Transverse colon (tissue), 4 donors: ENCODE measurements around the gene COPZ1. TPM values are rescaled to one million over a fixed set of nuclear protein-coding genes. Genes with fewer than 3 reads are reported as not detected.

Experiments
- DNase-seq: peaks from one replicate; pipeline ENCODE4 v3.0.0-alpha.2; 2019
- H3K27ac ChIP-seq, 4 donors: fragments of 200-600 bp; sonication (generic); 2 replicates each; pipeline ENCODE4 v1.5.1; 2016 to 2018; ENCODE audit warnings: inconsistent platforms in 4 of 4
- H3K27me3 ChIP-seq: fragments of 200-600 bp; sonication (generic); 2 replicates; pipeline ENCODE4 v1.5.1; 2017; ENCODE audit warnings: inconsistent platforms
- H3K36me3 ChIP-seq, 4 donors: fragments of 200-600 bp; sonication (generic); 2 replicates each; pipeline ENCODE4 v1.5.1; 2017 to 2019; ENCODE audit warnings: inconsistent platforms in 4 of 4
- H3K4me1 ChIP-seq, 4 donors: fragments of 200-600 bp; sonication (generic); 2 replicates each; pipeline ENCODE4 v1.5.1; 2017 to 2020; ENCODE audit warnings: inconsistent platforms in 4 of 4
- H3K4me3 ChIP-seq, 4 donors: fragments of 200-600 bp; sonication (generic); 1 replicate in 1 of 4; 2 replicates in 3 of 4; pipeline versions ENCODE4 v1.5.1 to v1.6.1; 2017 to 2019; ENCODE audit warnings: inconsistent platforms in 4 of 4
- H3K9me3 ChIP-seq, 2 donors: fragments of 200-600 bp; sonication (generic); 2 replicates each; pipeline ENCODE4 v1.5.1; 2017 to 2019; ENCODE audit warnings: inconsistent platforms in 2 of 2
- CTCF ChIP-seq, 5 experiments: fragments of 200-600 bp in 3 of 5; fragments of 450-650 bp in 2 of 5; sonication (generic) in 3 of 5; IDR thresholded peaks; 1 replicate in 2 of 5; 2 replicates in 3 of 5; pipeline ENCODE4 v1.5.1; 2016 to 2017; ENCODE audit warnings: antibody characterized with exemption in 5 of 5, inconsistent platforms in 3 of 5, mild to moderate bottlenecking in 2 of 5, moderate library complexity in 1 of 5
- EP300 ChIP-seq: sonication (generic); formaldehyde crosslinking; IDR thresholded peaks from one replicate; pipeline ENCODE4 v1.6.1; 2017; ENCODE audit warnings: antibody characterized with exemption, low read depth
- POLR2A ChIP-seq: fragments of 450-650 bp; IDR thresholded peaks from one replicate; pipeline ENCODE4 v1.6.1; 2016; ENCODE audit warnings: antibody characterized with exemption, mild to moderate bottlenecking, moderate library complexity
- POLR2AphosphoS5 ChIP-seq, 3 donors: sonication (generic); formaldehyde crosslinking; IDR thresholded peaks; one replicate each; pipeline ENCODE4 v1.6.1; 2016; ENCODE audit warnings: antibody characterized with exemption in 3 of 3
- WGBS, 2 donors: methylation state at CpG; one replicate each; pipeline ENCODE4 v1.1.5; 2018; ENCODE audit warnings: low coverage in 1 of 2; 5-methylcytosine and 5-hydroxymethylcytosine counted together
- in situ Hi-C, 4 donors: fragments of 200-750 bp; cut with MboI; loops; one replicate each; pipeline versions ENCODE4 v1.15.0 to v1.15.1; 2017; ENCODE audit warnings: low sequenced_read_pairs in 3 of 4, low pct_ligation_motif_present in 1 of 4, low pct_unique_long_range_greater_than_20kb in 1 of 4
- intact Hi-C: fragments of 100-400 bp; cut with DNase I; formaldehyde crosslinking; loops from one replicate; pipeline ENCODE4 v1.15.1; 2023; ENCODE audit warnings: low total_unique reads
- total RNA-seq, 4 donors: library from RNA; depleted of rRNA; stranded (reverse); fragments of >200 nt; gene quantifications; one replicate each; pipeline ENCODE4 v1.1.0, GENCODE V29; 2016

Gene COPZ1
- total RNA-seq, result 10 to 100 TPM; 25.8 to 79.6 (median 63.6) TPM

- in situ Hi-C loops, result no loop called here
- no peaks in the 10 kb centered on the region for H3K9me3 ChIP-seq
- no peaks in the 10 kb centered on the region for H3K27me3 ChIP-seq
- peaks cover 0 to 50% (median 31%) of the 10 kb centered on the region in 4 donors for H3K4me1 ChIP-seq
- H3K27ac ChIP-seq, result peak within 1 kb of the TSS; percentile 91 to 93 (median 92)
- peak; percentile 96 for DNase-seq
- H3K36me3 ChIP-seq, result no peaks in the 10 kb centered on the region
- TF ChIP-seq CTCF (IDR thresholded peaks at IDR 0.05) (peak; percentile 59 to 78 (median 76)), POLR2A (peak; percentile 82), EP300 (no peak), POLR2AphosphoS5 (IDR thresholded peaks at IDR 0.05) (peak; percentile 81 to 85 (median 81))
- WGBS, 2 donors, result 0 to 1% methylated on average over 3 to 34 of the region's 34 CpGs
- intact Hi-C loops, result no loop called here
- peak within 1 kb of the TSS; percentile 65 to 87 (median 80) for H3K4me3 ChIP-seq
Measured at GRCh38 chr12:54324617-54325441, at the start of gene COPZ1. Gene COPZ1, plus strand, starts transcription at chr12:54325131. Its CDS starts 33 bp downstream, at chr12:54325164.

GRCh38 chr12:54276368-54276767 is 48.6 kb upstream of the COPZ1 start:
- peaks cover 16 to 26% (median 19%) of the 10 kb centered on the region in 4 donors for H3K4me1 ChIP-seq
- no peak overlapping the region for H3K27ac ChIP-seq
- 69 to 81% methylated on average over 3 of the region's 3 CpGs for WGBS, 2 donors
- in situ Hi-C loops, result no loop called here
- TF ChIP-seq EP300, result no peak
- H3K27me3 ChIP-seq, result no peaks in the 10 kb centered on the region
- H3K9me3 ChIP-seq, result no peaks in the 10 kb centered on the region
- intact Hi-C loops, result no loop called here
- H3K36me3 ChIP-seq, result no peaks in the 10 kb centered on the region
- no peak overlapping the region for H3K4me3 ChIP-seq
- DNase-seq, result no peak

GRCh38 chr12:54277823-54278276 is 47.1 kb upstream of the COPZ1 start:
- intact Hi-C loops, result no loop called here
- in situ Hi-C loops, result no loop called here
- peaks cover 0 to 7% (median 2%) of the 10 kb centered on the region in 4 donors for H3K36me3 ChIP-seq
- no peak for TF ChIP-seq CTCF (IDR thresholded peaks at IDR 0.05)
- TF ChIP-seq POLR2AphosphoS5 (IDR thresholded peaks at IDR 0.05), result no peak
- peak overlapping the region; percentile 86 to 95 (median 92) for H3K27ac ChIP-seq
- whole genome bisulfite sequencing, 2 donors, result 27 to 30% methylated on average over 2 to 5 of the region's 5 CpGs
- no peak overlapping the region for H3K4me3 ChIP-seq
- no peaks in the 10 kb centered on the region for H3K9me3 ChIP-seq
- H3K4me1 ChIP-seq, result peaks cover 29 to 40% (median 34%) of the 10 kb centered on the region in 4 donors
- H3K27me3 ChIP-seq, result no peaks in the 10 kb centered on the region
- no peak for DNase-seq

GRCh38 chr12:54279227-54279631 is 45.7 kb upstream of the COPZ1 start:
- DNase-seq, result no peak
- H3K4me3 ChIP-seq, result peak overlapping the region; percentile 40 to 90 (median 50)
- intact Hi-C loops, result no loop called here
- H3K9me3 ChIP-seq, result no peaks in the 10 kb centered on the region
- in situ Hi-C loops, result no loop called here
- TF ChIP-seq POLR2A (no peak), POLR2AphosphoS5 (IDR thresholded peaks at IDR 0.05) (no peak), EP300 (no peak), CTCF (IDR thresholded peaks at IDR 0.05) (no peak)
- WGBS, 2 donors, result 0% methylated on average over 7 to 19 of the region's 19 CpGs
- peak overlapping the region; percentile 86 to 95 (median 92) for H3K27ac ChIP-seq
- H3K36me3 ChIP-seq, result peaks cover 0 to 20% (median 8%) of the 10 kb centered on the region in 4 donors
- peaks cover 43 to 54% (median 47%) of the 10 kb centered on the region in 4 donors for H3K4me1 ChIP-seq
- H3K27me3 ChIP-seq, result no peaks in the 10 kb centered on the region
